HG03095 (cell line): ENCODE measurements around the gene ADCY6.

Experiments
- ATAC-seq: cut with Tn5 transposase; IDR thresholded peaks from one replicate; pipeline ENCODE4 v1.9.1; 2021; ENCODE audit warnings: moderate library complexity; ENCODE audit not compliant: unreplicated experiment

Gene ADCY6

GRCh38 chr12:48786591-48787544 is 2.0 kb downstream of the ADCY6 start:
- no peak for ATAC-seq

DNA sequence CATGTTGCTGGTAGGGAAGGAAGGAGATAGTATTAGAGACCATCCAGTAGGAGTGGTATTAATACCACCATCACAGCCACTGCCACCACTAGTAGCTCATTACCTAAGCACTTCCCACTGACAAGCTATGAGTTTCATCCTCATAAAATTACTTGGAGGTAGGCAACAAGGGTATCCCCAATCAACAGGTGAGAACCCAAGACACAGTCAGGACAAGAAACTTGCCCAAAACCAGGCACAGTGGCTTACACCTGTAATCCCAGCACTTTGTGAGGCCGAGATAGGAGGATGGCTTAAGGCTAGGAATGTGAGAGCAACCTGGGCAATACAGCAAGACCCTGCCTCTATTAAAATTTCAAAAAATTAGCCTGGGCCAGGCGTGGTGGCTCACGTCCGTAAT is 5.5 kb downstream of the ADCY6 start:
- ATAC-seq = no peak

GRCh38 chr12:48782457-48783395 is 6.2 kb downstream of the ADCY6 start:
- ATAC-seq = no peak

DNA sequence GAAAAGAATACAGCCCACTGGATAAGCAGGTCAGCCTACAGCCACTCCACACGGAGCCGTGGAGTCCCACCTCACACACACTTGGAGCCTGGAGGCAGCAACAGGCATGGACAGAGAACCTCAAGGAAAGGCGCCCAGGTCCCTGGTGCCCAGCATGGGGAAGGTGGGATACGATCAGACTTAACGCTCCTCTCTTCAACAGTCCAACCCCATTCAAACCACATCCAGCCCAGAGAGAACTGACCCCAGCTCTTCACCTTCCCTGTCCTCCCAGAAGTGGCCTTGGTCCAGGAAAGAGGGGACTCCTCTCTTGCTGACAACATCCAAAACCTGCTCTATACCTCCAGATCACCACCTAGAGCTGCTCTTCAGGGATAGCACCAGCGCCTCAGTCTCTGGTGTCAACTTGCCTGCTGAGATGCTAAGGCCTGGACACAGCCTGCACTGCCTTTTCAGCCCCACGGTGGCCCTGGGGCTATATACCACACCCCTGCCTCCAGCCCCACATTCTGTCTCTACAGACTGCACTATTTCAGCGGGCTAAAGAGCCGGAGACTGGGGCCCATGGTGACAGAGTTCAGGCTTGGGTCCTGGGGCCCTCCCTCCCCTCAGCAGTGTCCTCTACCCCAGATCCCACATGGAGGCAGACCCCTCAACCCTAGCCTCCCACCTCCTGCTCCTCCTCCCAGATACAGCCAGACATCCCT is 7.0 kb downstream of the ADCY6 start:
- no peak for ATAC-seq

- ATAC-seq = no peak
These were observed 8.4 kb downstream of the ADCY6 start for GRCh38 chr12:48780381-48781025.

GRCh38 chr12:48779869-48780268 is 9.0 kb downstream of the ADCY6 start:
- ATAC-seq = no peak

DNA sequence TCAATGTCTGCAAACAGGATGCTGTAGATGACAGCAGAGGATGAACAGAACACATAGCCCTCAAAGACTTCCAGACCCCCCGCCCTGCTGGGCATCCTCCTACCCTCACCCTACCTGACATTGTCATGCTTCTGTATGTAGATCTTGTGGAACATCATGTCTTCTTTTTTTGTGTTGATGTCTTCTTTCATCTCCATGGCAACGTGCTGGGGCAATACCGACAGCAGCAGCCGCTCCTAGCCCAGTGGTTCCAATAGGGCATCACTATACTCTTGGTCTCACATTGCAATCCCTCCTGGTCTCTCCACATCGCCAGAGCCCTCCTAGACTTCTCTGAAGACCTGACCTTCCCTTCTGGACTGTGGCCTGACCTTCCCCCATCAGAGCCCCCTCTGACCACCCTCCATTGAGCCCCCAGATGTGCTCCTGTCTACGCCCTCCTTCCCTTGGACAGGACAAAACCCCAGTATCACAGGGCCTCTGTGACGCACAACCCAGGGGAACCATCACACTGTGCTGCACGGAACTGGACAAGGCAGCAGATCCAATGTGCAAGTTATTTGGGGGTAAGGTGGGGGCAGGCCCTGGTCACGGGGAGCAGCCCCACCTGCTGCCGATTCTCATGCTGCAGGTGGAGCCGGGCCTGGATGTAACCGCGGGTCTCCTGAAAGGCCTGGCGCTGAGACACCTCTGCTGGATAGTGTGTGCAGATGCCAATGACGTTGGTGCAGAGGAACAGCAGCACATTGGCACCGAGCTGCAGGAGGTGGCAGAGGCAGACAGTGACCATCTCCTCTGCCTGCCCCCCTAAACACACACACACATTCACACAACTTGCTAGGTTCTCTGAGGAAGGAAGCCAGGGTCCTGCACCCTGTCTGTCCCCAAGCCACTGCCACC is 11.1 kb downstream of the ADCY6 start:
- no peak for ATAC-seq

GRCh38 chr12:48776956-48777355 is 11.9 kb downstream of the ADCY6 start:
- ATAC-seq = no peak

DNA sequence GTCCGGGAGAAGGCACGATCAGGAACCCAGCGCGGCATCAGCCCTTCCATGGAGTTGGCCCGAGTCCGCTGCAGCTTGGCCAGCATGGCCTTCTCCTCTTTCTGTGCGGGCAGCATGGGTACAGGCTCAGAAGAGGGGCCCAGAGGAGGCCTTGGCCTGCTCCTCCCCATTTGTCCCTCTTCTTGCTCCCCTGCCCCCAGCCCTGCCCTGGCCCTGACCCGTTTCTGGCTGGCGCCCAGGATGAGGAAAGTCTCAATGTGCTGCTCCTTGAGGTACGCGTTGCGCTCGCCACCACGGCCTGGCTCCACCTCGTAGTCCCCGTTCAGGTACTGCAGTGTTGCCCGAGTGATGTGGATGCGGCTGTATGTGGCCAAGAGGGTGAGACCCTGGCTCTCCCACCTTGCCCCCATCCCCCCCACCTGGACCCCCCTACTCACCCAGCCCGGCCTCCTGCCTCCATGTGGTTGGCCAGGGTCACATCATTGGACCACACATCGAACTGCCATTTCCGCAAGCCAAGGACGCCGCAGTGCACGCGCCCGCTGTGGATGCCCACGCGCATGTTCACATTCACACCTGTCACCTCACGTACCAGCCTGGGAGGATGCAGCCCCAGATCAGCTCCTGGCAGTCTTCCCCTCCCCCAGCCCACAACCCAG is 12.8 kb downstream of the ADCY6 start:
- ATAC-seq = no peak

DNA sequence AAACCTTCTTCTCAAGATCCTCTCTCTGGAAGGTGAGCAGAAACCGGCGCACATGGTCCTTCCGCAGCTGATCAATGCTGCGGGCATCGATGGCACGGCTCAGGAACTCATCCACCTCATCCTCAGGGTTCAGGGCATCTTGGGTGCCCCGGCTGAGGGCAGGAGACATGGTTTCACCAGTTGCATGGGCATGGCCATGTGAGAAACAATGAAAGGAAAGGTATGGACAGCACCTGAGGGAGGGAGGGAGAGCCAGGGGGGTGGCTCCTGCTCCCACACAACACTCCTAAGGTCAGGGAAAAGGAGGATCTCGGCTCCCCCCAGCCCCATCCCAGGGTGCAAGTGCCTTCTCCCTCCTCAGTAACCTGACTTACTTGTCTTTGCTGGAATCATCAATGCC is 13.6 kb downstream of the ADCY6 start:
- ATAC-seq = no peak

DNA sequence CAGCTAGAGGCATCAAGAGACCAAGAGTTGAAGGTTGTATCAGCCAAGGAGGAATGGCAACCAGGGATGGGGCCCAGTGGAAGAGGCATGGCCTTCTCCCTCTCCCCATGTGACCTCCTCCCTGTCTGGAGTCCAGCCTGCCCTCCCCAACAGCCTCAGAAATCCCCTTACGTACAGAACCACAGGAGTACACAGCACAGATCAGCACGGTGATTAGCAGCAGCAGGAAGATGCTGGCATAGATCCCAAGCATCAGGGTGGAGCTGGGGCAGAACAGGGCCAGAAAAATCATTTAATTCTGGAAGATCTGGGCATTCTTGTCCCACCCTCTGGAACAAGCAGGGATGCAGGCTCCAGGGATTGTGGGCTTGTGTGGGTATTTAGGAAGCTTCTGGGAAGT is 14.4 kb downstream of the ADCY6 start:
- no peak for ATAC-seq

DNA sequence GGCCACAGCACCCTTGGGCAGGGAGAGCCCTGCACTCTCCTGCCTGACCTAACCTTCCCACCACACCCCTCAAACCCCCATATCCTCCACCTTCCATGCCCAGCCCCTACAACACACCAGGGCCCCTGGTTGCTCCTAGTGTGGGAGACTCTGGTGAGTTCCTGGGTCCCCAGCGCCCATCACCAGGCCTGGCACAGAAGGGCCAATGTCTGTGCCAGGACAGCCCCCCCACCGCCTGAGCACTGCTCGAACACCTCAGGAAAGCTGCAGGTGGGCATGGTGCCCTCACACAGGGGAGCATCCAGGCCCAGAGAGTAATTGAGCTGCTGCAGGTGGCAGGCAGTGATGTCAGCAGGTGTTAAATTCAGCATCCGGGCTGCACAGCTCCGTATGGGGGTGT is 15.2 kb downstream of the ADCY6 start:
- ATAC-seq = no peak

GRCh38 chr12:48771588-48772112 is 17.2 kb downstream of the ADCY6 start:
- ATAC-seq = no peak

GRCh38 chr12:48770756-48771155 is 18.1 kb downstream of the ADCY6 start:
- no peak for ATAC-seq

DNA sequence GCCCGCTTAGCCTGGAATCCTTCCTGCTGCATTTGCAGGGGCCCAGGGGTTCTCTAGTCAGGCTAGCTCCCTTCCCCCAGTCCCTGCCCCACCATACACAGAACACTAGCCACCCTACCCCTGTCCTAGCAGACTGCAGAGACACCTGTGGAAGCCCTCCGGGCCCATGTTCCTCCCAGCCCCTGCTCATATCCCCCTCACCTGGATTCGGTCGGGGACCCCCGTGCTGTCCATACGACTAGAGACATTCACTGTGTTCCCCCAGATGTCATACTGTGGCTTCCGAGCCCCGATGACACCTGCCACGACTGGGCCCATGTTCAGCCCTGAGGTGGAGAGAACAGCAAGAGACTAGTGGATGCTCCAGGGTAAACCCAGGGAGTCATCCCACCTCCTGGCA is 20.2 kb downstream of the ADCY6 start:
- no peak for ATAC-seq

- ATAC-seq = no peak
These were observed 20.7 kb downstream of the ADCY6 start for GRCh38 chr12:48768147-48768546.

GRCh38 chr12:48767521-48767920 is 21.4 kb downstream of the ADCY6 start:
- ATAC-seq = no peak

- no peak for ATAC-seq
These were observed 21.8 kb downstream of the ADCY6 start for GRCh38 chr12:48767047-48767446.

- no peak for ATAC-seq
These were observed 23.1 kb downstream of the ADCY6 start for GRCh38 chr12:48765753-48766162.
